HG02852 (cell line): Measurements from ENCODE around the gene NMNAT2.

Experiments
- ATAC-seq: cut with Tn5 transposase; IDR thresholded peaks from one replicate; pipeline ENCODE4 v1.9.1; 2021; ENCODE audit warnings: mild to moderate bottlenecking, moderate library complexity; ENCODE audit not compliant: unreplicated experiment

The NMNAT2 gene

GRCh38 chr1:183272390-183272848 lies 145.8 kb downstream of the NMNAT2 start:
- ATAC-seq, result no peak

GRCh38 chr1:183270541-183271141 lies 147.5 kb downstream of the NMNAT2 start:
- no peak for ATAC-seq

- ATAC-seq, result no peak
Measured at GRCh38 chr1:183267646-183268431, 150.3 kb downstream of the NMNAT2 start.

- ATAC-seq, result no peak
Measured at GRCh38 chr1:183263886-183264602, 154.1 kb downstream of the NMNAT2 start.

GRCh38 chr1:183262628-183263200 lies 155.5 kb downstream of the NMNAT2 start:
- ATAC-seq, result no peak

GRCh38 chr1:183259924-183260323 lies 158.3 kb downstream of the NMNAT2 start:
- ATAC-seq, result no peak

GRCh38 chr1:183255073-183255472 lies 163.1 kb downstream of the NMNAT2 start:
- ATAC-seq, result no peak

- no peak for ATAC-seq
Measured at GRCh38 chr1:183251959-183252450, 166.2 kb downstream of the NMNAT2 start.

GRCh38 chr1:183251101-183251958 lies 166.8 kb downstream of the NMNAT2 start:
- no peak for ATAC-seq

GRCh38 chr1:183249941-183250452 lies 168.2 kb downstream of the NMNAT2 start:
- ATAC-seq, result no peak

GRCh38 chr1:183248989-183249691 lies 169.0 kb downstream of the NMNAT2 start:
- no peak for ATAC-seq

- ATAC-seq, result no peak
Measured at GRCh38 chr1:183247931-183248330, 170.2 kb downstream of the NMNAT2 start.

GRCh38 chr1:183247484-183247883 lies 170.7 kb downstream of the NMNAT2 start:
- no peak for ATAC-seq

- no peak for ATAC-seq
Measured at GRCh38 chr1:183247066-183247465, 171.1 kb downstream of the NMNAT2 start.

- ATAC-seq, result no peak
Measured at GRCh38 chr1:183246436-183246835, 171.7 kb downstream of the NMNAT2 start.

GRCh38 chr1:183245357-183245756 lies 172.8 kb downstream of the NMNAT2 start:
- ATAC-seq, result no peak

GRCh38 chr1:183244466-183244865 lies 173.7 kb downstream of the NMNAT2 start:
- no peak for ATAC-seq

GRCh38 chr1:183243161-183244050 lies 174.8 kb downstream of the NMNAT2 start:
- ATAC-seq, result no peak
